ENCODE data around the gene PIM1. TPM values are rescaled to one million over a fixed set of nuclear protein-coding genes. Genes with fewer than 3 reads are reported as not detected.

Gene PIM1
- polyA plus RNA-seq, 4 donors: 22.1 to 26.6 (median 24.7) TPM

DNA sequence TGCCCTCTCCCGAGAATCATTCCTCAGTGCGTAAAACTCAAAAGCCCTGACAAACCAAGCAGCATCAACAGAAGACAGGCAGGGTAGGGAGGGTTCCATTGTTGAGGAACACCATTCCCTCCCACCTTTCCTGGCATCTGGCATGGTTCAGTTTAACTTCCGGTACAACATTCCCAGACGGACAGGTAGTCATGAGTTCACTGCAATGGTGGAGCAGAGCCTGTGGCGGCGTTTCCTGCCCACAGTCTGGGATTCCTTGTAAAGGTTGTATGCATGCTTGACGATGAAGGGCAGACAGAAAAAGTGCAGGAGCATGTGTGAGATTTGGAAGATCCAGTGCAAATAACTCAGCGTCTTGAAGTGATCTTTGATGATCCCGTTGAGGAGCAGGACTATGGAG is 42.3 kb downstream of the PIM1 start:
- no peak for DNase-seq (ENCODE audit: low read depth in 4 of 4, low spot score in 2 of 4)

DNA sequence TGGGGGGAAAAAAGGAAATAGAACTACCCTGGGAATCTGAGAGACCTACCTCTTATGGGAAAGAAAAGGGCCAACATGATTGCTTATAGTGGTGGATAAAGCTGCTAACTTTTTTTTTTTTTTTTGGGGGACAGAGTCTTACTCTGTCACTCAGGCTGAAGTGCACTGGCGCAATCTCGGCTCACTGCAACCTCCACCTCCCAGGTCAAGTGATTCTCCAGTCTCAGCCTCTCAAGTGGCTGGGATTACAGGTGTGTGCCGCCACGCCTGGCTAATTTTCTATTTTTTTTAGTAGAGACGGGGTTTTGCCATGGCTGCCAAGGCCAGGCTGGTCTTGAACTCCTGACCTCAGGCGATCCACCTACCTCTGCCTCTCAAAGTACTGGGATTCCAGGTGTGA is 48.1 kb downstream of the PIM1 start:
- no peak for DNase-seq (ENCODE audit: low read depth in 4 of 4, low spot score in 2 of 4)

DNA sequence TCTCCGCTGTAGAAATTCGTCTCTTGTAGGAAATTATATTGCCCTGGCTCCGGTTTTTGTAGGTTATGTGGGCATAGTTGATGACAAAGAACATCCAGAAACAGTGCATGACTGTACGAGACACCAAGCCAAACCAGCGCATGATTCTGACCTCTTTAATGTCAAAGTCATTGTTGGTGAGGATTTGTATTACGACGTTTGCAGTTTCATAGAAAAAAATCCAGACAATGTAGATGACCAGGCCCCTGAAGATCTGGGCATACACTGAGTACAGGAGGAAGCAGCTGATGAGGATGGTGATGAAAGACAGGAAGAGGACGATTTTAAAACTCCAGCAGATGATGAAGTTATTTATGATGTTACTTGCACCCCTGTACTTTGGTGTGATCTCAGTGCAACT is 48.6 kb downstream of the PIM1 start:
- no peak for DNase-seq (ENCODE audit: low read depth in 4 of 4, low spot score in 2 of 4)

DNA sequence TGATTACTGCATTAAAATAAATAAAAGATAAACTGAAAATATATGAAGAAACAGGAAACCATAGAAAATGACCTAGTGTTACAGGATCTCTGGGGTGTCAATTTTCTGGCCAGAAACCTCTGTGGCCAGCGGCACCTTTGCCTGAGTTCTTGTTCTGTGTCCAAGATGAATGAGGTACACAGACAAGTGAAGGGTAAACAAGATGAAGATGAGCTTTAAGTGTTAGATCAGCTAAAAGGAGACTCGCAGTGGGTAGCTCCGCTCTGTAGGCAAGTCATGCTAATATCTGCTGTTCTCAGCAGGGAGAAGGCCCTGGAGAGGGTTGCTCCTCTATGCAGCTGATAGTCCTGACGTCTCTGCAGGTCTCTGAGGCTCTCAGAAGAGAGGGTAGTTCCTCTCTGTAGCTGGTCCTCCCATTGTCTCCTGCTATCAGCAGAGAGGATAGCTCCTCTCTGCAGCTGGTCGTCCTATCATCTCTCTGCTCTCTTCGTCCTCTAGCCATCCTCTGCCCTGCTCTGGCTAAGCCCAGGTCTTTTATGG is 51.7 kb downstream of the PIM1 start:
- DNase-seq (ENCODE audit: low read depth in 4 of 4, low spot score in 2 of 4): no peak

DNA sequence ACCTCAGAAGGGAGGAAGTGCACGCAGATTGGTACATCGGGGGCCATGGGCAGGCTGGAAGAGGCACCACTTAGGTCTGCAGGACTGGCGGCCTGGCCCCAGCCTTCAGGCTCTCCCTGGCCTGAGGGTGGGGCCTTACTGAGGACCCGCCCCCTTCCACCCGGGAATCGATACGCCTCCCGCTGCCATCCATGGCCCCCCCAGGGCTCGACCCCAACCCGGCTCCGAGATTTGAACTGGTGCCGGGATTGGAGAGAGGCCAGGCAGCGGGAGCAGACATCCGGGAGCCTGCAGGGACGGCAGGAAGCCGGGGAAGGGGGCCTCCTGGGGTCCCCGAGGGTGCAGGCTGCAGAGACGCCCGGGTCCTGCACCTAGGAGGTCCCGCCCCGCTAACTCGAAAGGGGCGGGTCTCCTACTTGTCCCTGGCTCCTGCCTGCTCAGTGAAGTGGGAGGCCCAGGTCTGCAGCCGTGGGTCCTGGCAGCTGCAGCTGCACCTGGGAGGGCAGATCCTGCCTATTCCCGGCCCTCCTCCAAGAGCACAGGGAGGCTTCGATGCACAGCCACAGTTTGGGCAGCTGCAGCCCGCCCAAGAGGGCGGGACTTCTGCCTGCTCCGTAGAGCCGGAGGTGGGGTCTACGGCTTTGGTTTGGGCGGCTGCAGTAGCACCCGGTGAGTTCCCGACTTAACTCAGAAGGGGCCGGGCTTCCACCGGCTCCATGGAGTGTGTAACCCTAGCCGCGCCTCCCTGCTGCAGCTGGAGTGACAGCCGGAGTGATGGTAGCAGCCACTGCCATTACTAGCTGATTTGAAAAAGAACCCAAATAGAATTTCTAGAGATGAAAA is 52.4 kb downstream of the PIM1 start:
- DNase-seq (ENCODE audit: low read depth in 4 of 4, low spot score in 2 of 4): peak in 3 of 4 donors; percentile 67 to 88 (median 82)

DNA sequence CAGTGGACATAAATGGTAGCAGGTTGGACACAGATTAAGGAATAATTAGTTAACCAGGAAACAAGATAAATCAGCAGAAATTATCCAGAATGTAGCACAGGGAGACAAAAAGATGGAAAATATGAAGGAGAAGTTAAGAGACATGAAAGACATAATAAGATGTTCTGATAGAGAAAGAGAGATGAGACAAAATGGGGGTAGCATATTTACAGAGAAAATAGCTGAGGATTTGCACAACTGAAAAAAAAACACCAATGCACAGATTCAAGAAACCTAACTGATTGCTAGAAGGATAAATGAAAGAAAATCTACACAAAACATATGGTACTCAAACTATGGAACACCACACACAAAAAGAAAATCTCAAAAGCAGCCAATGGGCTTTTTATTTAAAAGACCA is 53.0 kb downstream of the PIM1 start:
- no peak for DNase-seq (ENCODE audit: low read depth in 4 of 4, low spot score in 2 of 4)

Other genes starting within 250 kb of the PIM1 start
- 1 to 10 TPM in 3 of 4 donors, under 1 TPM in 1; 0.64 to 4.2 (median 1.6) TPM for gene PI16, start 215.4 kb upstream of the PIM1 start, polyA plus RNA-seq (ENCODE audit: insufficient read length in 4 of 4)
- gene MTCH1, start 184.0 kb upstream of the PIM1 start, polyA plus RNA-seq (ENCODE audit: insufficient read length in 4 of 4): 100 to 1,000 TPM; 162 to 189 (median 174) TPM
- 1 to 10 TPM; 1.7 to 4.4 (median 2.0) TPM for gene FGD2, start 164.5 kb upstream of the PIM1 start, polyA plus RNA-seq (ENCODE audit: insufficient read length in 4 of 4)
- gene TBC1D22B, start 87.6 kb downstream of the PIM1 start, polyA plus RNA-seq (ENCODE audit: insufficient read length in 4 of 4): 10 to 100 TPM; 13.5 to 16.5 (median 14.5) TPM
- gene TMEM217, start 88.0 kb downstream of the PIM1 start, polyA plus RNA-seq (ENCODE audit: insufficient read length in 4 of 4): 1 to 10 TPM in 3 of 4 donors, under 1 TPM in 1; 0.92 to 1.6 (median 1.3) TPM
- 10 to 100 TPM; 24.0 to 34.2 (median 27.9) TPM for gene RNF8, start 183.8 kb downstream of the PIM1 start, polyA plus RNA-seq (ENCODE audit: insufficient read length in 4 of 4)